HG02870 (cell line): ENCODE results near the gene HOPX.
"Not testable (repeated sequence)": the region's sequence is repeated elsewhere in the genome, so short reads cannot be mapped to it uniquely, and the experiment has no call there.

ENCODE experiments used
- ATAC-seq: cut with Tn5 transposase; IDR thresholded peaks from one replicate; pipeline ENCODE4 v1.9.1; 2021; ENCODE audit warnings: mild to moderate bottlenecking, moderate library complexity; ENCODE audit not compliant: unreplicated experiment

Gene HOPX

DNA sequence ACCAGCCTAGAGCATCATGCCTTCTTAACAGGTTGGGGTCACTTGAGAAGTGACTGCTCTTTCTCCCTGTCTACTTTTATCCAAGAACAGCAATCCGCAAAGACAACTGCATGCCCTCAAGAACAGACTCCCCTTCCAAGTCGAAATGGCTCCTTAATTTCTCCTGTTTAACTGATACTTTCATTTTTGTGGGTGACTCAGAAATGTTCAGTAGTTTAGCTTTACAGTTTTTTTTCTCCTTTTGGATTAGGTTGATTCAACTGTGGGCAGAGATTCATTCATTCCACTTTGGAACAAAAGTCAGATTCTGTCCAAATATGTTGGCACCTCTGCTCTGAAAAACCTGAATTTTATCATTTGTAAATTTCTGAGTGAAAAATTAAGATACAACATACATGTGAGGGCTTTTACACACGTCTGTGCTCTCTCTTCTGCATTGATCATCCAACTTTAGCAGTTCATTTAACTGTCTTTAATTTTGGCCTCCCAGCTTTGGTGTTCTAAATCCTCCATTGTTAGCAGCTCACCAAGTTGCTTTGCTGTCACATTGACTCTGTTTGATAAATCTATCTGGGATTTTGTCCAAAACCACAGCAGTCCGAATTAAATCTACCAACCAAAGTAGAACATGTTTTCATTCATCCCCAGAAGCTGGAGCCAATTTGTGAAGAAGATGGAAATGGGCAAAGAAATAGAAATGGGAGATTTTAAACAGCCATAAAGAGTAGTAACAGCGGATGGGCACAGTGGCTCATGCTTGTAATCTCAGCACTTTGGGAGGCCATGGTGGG is 50.0 kb downstream of the HOPX start:
- ATAC-seq, result no peak

DNA sequence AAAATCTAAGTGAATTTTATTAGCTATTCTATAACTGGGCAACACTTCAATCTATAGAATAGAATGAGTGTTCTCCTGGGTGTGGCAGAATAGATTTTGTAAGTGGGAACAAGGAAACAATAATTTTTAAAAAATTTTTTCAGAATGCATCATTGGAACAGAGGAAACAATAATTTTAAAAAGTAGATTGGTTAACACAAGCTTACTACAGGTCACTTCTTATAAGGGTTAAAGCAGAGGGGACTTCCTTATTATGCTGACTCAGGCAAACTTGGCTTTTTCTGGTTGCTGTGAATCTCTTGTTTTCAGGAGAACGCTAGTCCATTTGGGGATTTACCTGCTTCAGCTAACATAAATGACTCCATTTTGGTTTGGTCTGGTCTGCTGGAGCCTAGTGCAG is 52.5 kb downstream of the HOPX start:
- ATAC-seq, result no peak

DNA sequence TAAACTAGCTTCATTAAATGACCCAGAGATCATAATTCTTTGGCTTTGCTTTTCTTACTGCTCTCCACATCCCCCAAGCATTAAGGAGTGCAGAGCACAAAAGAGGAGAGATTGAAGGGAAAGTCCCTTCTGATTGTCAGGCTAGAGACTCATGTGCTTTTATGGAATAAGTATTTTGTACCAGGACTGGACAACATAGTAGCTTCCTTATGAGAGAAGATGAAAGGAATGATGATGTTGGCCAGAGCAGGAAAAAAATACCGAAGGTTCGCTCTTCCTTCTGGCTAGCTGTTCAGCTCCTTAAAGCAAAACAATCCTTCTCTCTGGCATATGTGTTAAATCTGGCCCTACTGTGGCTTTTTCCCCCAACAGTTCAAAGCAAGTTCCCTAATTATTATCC is 53.1 kb downstream of the HOPX start:
- ATAC-seq, result no peak

DNA sequence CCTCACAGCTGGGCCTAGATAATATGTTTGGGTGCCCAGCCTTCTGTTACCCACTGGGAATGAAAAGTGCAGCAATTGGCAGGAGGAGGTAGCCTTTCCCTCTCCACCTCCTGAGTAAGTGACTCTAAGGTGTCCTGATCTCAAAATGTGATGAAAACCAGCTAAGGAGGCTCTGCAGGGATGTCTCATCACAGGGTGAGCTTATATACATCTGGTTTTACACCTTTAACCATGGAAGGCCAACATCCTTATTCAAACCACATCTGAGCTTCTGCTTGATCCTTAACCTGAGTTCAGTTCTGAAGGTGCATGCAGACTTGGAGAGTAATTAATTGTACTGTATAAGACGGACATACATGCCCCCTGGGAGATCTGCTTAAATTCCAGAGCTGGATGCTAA is 53.7 kb downstream of the HOPX start:
- no peak for ATAC-seq

DNA sequence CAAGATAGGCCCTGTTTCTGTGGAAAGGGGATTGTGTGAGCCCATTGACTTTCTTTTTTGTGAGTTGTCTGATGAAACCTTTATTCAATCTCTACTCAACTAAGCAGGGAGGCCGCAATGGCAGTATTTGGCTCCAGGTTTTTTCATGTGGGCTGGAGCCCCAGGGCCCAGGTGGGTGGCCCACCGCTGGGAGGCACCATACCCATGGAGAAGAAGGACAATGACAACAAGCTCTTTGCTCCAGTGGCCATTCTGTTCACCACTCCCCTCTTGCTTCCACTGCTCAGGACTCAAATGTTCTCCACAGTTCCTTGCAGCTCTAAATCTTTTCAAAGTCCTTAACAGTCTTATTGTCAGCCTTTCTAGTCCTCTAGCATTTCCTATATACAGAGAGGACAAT is 54.1 kb downstream of the HOPX start:
- ATAC-seq, result no peak

DNA sequence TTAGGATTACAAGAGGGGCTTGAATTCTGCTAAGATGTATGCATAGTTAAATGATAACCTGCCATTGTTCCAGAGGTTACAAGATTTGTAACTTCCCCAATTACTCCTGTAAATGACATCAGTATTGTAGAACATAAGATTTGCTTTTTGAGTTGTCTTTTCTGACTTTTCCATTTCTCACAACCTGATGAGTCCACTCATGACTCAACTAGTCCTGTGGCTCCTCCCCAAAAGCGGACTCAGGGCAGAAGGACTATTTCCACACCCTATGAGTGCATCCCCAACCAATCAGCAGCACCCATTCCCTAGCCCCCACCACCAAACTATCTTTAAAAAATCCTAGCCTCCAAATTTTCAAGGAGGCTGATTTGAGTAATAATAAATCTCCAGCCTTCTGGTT is 54.7 kb downstream of the HOPX start:
- ATAC-seq, result no peak

DNA sequence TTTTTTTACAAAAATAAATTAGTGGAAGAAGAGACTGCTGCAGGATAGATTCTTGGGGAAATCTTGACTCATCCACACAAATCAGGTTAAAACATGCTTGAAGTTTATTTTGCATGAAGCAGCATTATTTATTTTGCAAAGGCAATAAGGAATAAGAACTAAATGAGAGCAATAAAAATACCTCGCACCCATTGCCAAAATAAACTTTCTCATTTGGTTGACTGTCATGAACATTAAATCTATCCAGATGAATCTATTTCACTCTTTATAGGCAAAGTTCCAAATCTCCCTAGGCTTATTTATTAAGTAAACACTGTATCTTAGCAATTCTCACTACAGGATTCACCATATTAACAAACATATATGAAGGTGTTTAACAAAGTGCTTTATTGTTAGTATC is 58.9 kb downstream of the HOPX start:
- no peak for ATAC-seq

DNA sequence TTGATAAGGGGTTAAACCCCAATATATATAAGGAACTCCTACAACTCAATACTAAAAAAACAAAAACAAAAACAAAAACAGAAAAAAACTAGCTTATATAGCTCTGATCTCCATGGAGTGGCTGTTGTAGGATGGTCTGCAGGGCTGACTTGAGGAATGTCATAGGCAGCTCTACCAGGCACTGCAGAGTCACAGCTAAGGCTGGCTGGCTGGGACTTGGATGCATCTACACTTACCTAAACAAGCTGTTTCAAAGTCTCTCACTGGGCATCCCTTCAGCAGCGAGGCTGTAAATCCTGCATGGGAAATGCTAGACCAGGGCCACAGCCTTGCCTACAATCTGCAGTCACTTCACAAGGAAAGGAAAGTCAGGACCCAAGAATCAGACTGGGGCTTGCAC is 61.3 kb downstream of the HOPX start:
- no peak for ATAC-seq

DNA sequence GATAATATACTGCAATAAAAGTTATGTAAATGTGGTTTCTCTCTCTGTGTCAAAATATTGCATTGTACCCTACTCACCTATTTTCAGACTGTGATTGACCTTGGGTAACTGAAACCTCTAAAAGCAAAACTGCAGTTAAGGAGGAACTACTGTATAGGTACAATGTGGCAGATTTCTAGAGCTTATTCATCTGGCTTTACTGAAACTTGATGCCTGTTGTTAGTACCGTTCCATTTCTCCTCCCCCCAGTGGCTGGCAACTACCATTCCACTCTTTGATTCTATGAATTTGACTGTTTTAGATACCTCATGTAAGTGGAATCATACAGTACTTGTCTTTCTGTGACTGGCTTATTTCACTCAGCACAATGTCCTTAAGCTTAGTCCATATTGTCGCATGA is 61.9 kb downstream of the HOPX start:
- ATAC-seq, result peak; percentile 74

DNA sequence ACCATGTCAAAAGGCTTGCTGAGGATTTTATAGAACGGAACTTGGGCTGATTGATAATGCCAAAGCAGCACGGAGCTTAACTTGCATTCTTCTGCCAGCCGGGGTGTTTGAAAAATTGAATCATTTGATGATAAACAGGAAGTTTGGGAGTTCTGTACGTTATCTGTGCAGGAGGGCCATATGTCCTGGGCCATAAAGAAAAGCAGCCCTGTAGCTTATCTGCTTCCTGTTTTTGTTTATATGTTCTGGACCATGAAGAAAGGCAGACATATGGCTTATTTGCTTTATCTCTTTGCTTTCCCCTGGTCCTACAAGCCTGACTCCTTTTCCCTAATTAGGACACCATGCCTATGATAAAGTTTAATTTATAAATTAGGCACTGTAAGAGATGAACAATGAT is 62.4 kb downstream of the HOPX start:
- no peak for ATAC-seq

DNA sequence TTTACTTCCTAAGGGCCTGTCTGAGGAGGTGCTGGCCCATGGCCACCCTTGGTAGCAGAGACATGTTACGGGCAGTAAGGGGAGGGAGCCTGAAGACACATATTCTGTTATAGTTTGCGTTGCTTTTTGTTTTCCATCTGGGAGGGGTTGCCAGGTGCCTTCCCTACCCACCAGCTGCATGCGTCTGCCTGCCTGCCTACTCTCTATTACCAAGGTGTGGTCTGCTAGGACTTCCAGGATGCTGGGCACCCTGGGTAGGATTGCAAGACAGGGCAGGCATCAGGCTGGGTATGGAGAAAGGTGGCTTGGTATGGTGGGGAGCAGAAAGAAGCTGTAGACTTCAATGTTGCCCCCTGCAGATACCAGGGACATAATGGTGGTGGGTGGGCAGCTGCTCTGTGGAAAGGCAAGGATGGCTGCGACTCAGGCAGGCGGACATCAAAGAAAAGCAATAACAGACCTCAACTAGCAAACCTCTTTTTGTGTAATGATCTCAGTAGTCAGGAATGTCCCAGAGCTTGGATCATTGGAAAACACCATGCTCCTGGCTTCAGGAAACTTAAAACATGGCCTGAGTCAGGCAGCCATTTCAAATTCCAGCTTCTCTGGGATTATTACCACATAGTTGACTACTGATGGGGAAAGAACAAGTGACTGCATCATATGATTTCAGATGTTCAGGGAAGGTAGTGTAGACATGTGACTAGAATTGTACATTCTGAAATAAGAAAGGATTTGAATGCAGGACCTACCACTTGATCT is 67.8 kb downstream of the HOPX start:
- ATAC-seq, result no peak

DNA sequence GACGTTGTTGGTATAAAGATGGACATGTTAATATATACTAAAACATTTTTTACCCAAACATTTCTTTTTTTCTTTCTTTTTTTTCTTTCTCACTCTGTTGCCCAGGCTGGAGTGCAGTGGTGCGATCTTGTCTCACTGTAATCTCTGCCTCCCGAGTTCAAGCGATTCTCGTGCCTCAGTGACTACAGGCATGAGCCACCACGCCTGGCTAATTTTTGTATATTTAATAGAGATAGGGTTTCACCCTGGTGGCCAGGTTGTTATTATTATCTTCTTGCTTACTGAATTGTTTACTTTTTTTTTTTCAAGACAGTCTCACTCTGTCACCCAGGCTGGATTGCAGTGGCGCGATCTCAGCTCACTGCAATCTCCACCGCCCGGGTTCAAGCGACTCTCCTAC is 68.8 kb downstream of the HOPX start:
- no peak for ATAC-seq

DNA sequence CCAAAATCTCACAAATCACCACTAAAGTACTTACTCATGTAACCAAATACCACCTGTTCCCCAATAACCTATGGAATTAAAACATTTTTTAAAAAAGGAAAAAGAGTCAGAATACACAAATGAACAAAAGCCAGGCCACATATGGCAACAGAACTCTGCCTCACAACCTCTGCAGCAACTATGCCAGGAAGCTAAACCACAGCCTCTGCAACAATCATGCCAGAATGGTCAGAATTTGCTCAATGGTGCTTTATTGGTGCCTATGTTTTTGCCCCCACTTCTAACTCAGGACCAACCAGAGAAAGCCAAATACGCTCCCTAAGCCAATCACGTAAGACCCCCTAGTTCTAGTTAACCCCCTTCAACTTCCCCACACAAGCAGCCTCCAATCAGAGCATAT is 69.6 kb downstream of the HOPX start:
- no peak for ATAC-seq

DNA sequence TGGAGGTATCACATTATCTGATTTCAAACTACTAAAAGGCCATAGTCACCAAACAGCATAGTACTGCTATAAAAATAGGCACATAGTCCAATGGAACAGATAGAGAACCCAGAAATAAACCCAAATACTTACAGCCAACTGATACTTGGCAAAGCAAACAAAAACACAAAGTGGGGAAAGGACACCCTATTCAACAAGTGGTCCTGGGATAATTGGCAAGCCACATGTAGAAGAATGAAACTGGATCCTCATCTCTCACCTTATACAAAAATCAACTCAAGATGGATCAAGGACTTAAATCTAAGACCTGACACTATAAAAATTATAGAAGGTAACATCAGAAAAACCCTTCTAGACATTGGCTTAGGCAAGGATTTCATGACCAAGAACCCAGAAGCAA is 70.9 kb downstream of the HOPX start:
- ATAC-seq, result not testable (repeated sequence)

DNA sequence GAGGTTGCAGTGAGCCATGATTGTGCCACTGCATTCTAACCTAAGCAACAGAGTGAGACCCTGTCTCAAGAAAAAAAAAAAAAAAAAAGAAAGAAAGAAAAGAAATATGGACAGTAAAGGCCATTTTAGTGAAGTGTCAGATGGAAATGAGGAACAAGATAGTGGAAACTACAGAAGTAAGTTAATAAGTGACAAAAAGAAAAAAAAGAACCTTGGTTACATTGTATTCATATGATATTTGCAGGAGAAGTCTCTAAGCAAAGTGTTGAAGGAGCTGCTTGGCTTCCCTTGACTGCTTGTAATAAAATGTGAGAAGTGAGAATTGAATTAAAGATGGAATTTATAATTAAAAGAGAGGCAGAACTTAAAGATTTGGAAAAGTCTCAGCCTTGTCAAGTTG is 73.2 kb downstream of the HOPX start:
- no peak for ATAC-seq

DNA sequence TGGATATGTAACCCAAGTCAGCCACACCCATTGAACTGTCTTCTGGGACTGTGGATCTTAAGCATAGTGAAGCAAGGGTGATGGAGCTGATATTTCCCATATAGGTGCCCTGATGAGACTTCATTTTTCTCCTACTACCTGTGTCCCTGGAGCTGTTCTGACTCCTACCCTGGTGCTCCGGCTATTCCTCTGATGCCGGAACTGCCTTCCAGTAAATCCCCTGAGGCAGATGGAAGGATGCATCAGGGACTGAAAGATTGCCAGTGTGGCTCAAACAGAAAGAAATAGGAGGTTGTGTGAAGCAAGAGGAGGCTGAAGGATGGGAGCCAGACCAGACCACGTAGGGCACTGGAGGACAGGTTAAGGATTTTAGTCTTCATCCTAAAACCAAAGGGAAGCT is 74.7 kb downstream of the HOPX start:
- no peak for ATAC-seq

DNA sequence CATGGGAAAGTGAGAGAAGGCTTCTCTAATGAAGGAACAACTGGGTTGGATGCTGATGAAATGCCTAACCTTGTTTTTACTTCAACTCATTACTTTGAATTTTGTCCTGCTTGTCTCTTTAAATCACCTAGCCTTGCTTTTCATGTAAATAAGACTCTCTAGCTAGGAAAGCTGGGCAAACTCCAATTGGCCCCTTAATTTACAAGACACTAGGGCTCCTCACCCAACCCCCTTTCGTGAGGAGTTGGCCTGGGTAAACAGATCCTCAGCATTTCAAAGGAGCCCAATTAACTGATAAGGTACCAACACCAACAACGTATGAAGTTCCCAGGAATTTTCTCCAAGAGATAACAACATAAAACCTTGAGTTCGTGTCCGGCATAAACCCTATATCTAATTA is 75.6 kb downstream of the HOPX start:
- ATAC-seq, result not testable (repeated sequence)

DNA sequence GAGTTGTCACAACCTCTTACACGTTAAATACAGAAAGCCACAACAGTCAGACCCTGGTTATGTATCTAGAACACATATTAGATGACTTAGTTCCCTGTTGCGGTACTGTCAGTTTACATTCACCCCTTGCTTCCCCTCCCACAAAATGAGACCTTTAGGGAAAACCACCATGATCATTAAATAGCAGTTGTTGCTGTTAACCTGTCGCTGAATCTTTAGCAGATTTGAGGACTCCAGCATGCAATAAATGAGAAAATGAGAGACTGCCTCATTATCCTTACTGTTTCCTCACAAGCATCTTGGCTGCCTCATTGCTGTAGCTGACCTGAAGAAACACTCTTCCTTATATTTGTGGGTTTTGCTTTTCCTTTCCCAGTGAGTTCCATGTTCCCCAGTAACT is 77.8 kb downstream of the HOPX start:
- no peak for ATAC-seq
